HepG2 (cell line): ENCODE results near the gene TSNAX. TPM values are rescaled to one million over a fixed set of nuclear protein-coding genes. Genes with fewer than 3 reads are reported as not detected.
A peak's percentile ranks its signal among the peaks of the same experiment; 100 is the strongest.

Source experiments
- ATAC-seq: fragments of 200-7000 bp; cut with Tn5 transposase; 3 replicates; pipeline ENCODE4 v1.9.1; 2020; ENCODE audit warnings: mild to moderate bottlenecking, moderate library complexity
- BruUV-seq: library from RNA; stranded (reverse); fragments of 400-500 nt; replicated peaks from 2 replicates; lab custom pipeline; 2021; lab: Mats Ljungman, UMichigan
- CTCF ChIA-PET: fragments of 300-600 bp; formaldehyde crosslinking; extraction: SDS; loops from one replicate; lab custom pipeline; 2021; ENCODE audit warnings: low total read pairs, inconsistent platforms, low intra/inter-chr PET ratio; lab: Yijun Ruan, JAX
- POLR2A ChIA-PET: fragments of 350-600 bp; sonication (Branson Sonifier 250); formaldehyde crosslinking; loops from one replicate; lab custom pipeline; 2020; ENCODE audit warnings: antibody characterized with exemption, inconsistent platforms; lab: Yijun Ruan, JAX
- DNase-seq: peaks from one replicate; pipeline ENCODE4 v3.0.0-alpha.2; 2015; ENCODE audit warnings: low spot score
- FAIRE-seq: peaks from 3 replicates; lab custom pipeline; 2011; peaks lifted over from hg19 to GRCh38; lab: Jason Lieb, UNC
- H2AFZ ChIP-seq: one replicate; pipeline ENCODE4 v1.6.1; 2011; ENCODE audit warnings: low read length, inconsistent platforms
- H3K27ac ChIP-seq: fragments of 300-600 bp; 3 replicates; pipeline ENCODE4 v1.8.0; 2011; ENCODE audit warnings: mixed run types, mild to moderate bottlenecking, mixed read lengths, low read length, inconsistent platforms; ENCODE audit not compliant: insufficient read depth; ENCODE audit errors: extremely low read length
- H3K27me3 ChIP-seq, 2 experiments: fragments of 200-600 bp in 1 of 2; 2 replicates in 1 of 2; 3 replicates in 1 of 2; pipeline versions ENCODE4 v1.6.0 to v1.8.0; 2011; ENCODE audit warnings: low read length in 2 of 2, mild to moderate bottlenecking in 2 of 2, moderate library complexity in 2 of 2, inconsistent platforms in 1 of 2; ENCODE audit not compliant: insufficient read depth in 2 of 2, control insufficient read depth in 1 of 2
- H3K36me3 ChIP-seq, 2 experiments: fragments of 200-600 bp in 1 of 2; replicated peaks in 1 of 2; 2 replicates in 1 of 2; 3 replicates in 1 of 2; pipeline versions ENCODE4 v1.5.1 to v1.8.0; 2011; ENCODE audit warnings: low read length in 2 of 2, inconsistent platforms in 1 of 2; ENCODE audit not compliant: insufficient read depth in 2 of 2, control insufficient read depth in 1 of 2
- H3K4me1 ChIP-seq: 2 replicates; pipeline ENCODE4 v1.5.1; 2012; ENCODE audit warnings: low read length, inconsistent platforms; ENCODE audit not compliant: insufficient read depth
- H3K4me2 ChIP-seq: 2 replicates; pipeline ENCODE4 v1.6.0; 2011; ENCODE audit warnings: low read depth, low read length, inconsistent platforms
- H3K4me3 ChIP-seq, 3 experiments: fragments of 200-600 bp in 1 of 3; sonication (generic), shearing (Covaris generic) in 1 of 3; replicated peaks in 1 of 3; 2 replicates each; pipeline ENCODE4 v1.5.1; 2011 to 2016; ENCODE audit warnings: low read length in 3 of 3, inconsistent platforms in 2 of 3, low read depth in 2 of 3, mild to moderate bottlenecking in 2 of 3, control low read depth in 1 of 3, mixed read lengths in 1 of 3; ENCODE audit not compliant: insufficient read depth in 1 of 3
- H3K79me2 ChIP-seq: one replicate; pipeline ENCODE4 v1.6.1; 2011; ENCODE audit warnings: low read length, inconsistent platforms; ENCODE audit not compliant: insufficient read depth
- H3K9ac ChIP-seq: 2 replicates; pipeline ENCODE4 v1.6.0; 2011; ENCODE audit warnings: mild to moderate bottlenecking, low read depth, low read length, inconsistent platforms; ENCODE audit not compliant: insufficient read depth
- H3K9me3 ChIP-seq: 2 replicates; pipeline ENCODE4 v1.5.1; 2012; ENCODE audit warnings: mild to moderate bottlenecking, low read length
- H4K20me1 ChIP-seq: 2 replicates; pipeline ENCODE4 v1.6.0; 2011; ENCODE audit warnings: inconsistent platforms, mild to moderate bottlenecking, low read length, moderate library complexity; ENCODE audit not compliant: insufficient read depth
- HNF4G ChIP-seq, 2 experiments: sonication (generic) in 1 of 2; formaldehyde crosslinking in 1 of 2; IDR thresholded peaks; 2 replicates each; pipeline versions ENCODE4 v1.4.0 to v1.6.1; 2011 to 2020; ENCODE audit warnings: borderline replicate concordance in 2 of 2, low read depth in 2 of 2, mild to moderate bottlenecking in 2 of 2, low read length in 1 of 2, missing genetic modification reagents in 1 of 2, moderate library complexity in 1 of 2
- KLF12 ChIP-seq: sonication (generic); formaldehyde crosslinking; IDR thresholded peaks from 2 replicates; pipeline ENCODE4 v1.4.0; 2020; ENCODE audit warnings: missing genetic modification reagents, borderline replicate concordance
- PAWR ChIP-seq: sonication (generic); formaldehyde crosslinking; IDR thresholded peaks from 2 replicates; pipeline ENCODE4 v1.4.0; 2020; ENCODE audit warnings: missing genetic modification reagents, mild to moderate bottlenecking, borderline replicate concordance
- SCMH1 ChIP-seq: sonication (generic); formaldehyde crosslinking; IDR thresholded peaks from 2 replicates; pipeline ENCODE4 v1.9.0; 2021; ENCODE audit warnings: missing genetic modification reagents, mild to moderate bottlenecking, borderline replicate concordance
- SOX13 ChIP-seq, 3 experiments: fragments of 450-650 bp in 1 of 3; sonication (generic) in 1 of 3; formaldehyde crosslinking in 1 of 3; IDR thresholded peaks in 2 of 3; conservative IDR thresholded peaks in 1 of 3; 2 replicates each; pipeline versions ENCODE4 v1.5.0 to v1.6.1; 2016 to 2020; ENCODE audit warnings: antibody characterized with exemption in 1 of 3, mild to moderate bottlenecking in 1 of 3, missing compliant biosample characterization in 1 of 3, missing genetic modification reagents in 1 of 3, moderate library complexity in 1 of 3
- YY1 ChIP-seq: IDR thresholded peaks from 2 replicates; pipeline ENCODE4 v1.6.1; 2011; ENCODE audit warnings: low read length, low read depth, moderate library complexity, mild to moderate bottlenecking; ENCODE audit not compliant: insufficient read depth, insufficient replicate concordance
- ZFP90 ChIP-seq: sonication (generic); formaldehyde crosslinking; IDR thresholded peaks from 2 replicates; pipeline ENCODE4 v1.8.0; 2022; ENCODE audit warnings: missing genetic modification reagents, mild to moderate bottlenecking, inconsistent platforms, borderline replicate concordance
- ZMYM4 ChIP-seq: sonication (generic); formaldehyde crosslinking; IDR thresholded peaks from 2 replicates; pipeline ENCODE4 v1.8.1; 2023; ENCODE audit warnings: mild to moderate bottlenecking, missing genetic modification reagents
- ZNF230 ChIP-seq: sonication (generic); formaldehyde crosslinking; IDR thresholded peaks from 2 replicates; pipeline ENCODE4 v1.4.0; 2020; ENCODE audit warnings: mild to moderate bottlenecking, missing genetic modification reagents
- ZNF253 ChIP-seq: sonication (generic); formaldehyde crosslinking; IDR thresholded peaks from 2 replicates; pipeline ENCODE4 v1.8.0; 2022; ENCODE audit warnings: mild to moderate bottlenecking, missing genetic modification reagents, borderline replicate concordance
- ZNF263 ChIP-seq: sonication (generic); formaldehyde crosslinking; IDR thresholded peaks from 2 replicates; pipeline ENCODE4 v1.4.0; 2020; ENCODE audit warnings: missing genetic modification reagents
- ZNF34 ChIP-seq: sonication (generic); formaldehyde crosslinking; IDR thresholded peaks from 2 replicates; pipeline ENCODE4 v1.4.0; 2020; ENCODE audit warnings: mild to moderate bottlenecking, missing genetic modification reagents, borderline replicate concordance
- ZNF83 ChIP-seq: sonication (generic); formaldehyde crosslinking; IDR thresholded peaks from 2 replicates; pipeline ENCODE4 v1.4.0; 2020; ENCODE audit warnings: missing genetic modification reagents, mild to moderate bottlenecking, borderline replicate concordance
- WGBS: methylation state at CpG from one replicate; pipeline ENCODE4 v1.1.6; 2017; ENCODE audit warnings: low lambda C conversion rate; 5-methylcytosine and 5-hydroxymethylcytosine counted together
- in situ Hi-C: cut with HindIII; loops from 2 replicates; pipeline ENCODE4 v1.10.0; 2017; ENCODE audit warnings: low pct_unique_long_range_greater_than_20kb; ENCODE audit not compliant: extremely low pct_ligation_motif_present
- intact Hi-C: fragments of 100-400 bp; cut with micrococcal nuclease; formaldehyde crosslinking; loops from one replicate; pipeline ENCODE4 v1.10.0; 2022; ENCODE audit not compliant: unreplicated experiment
- polyA plus RNA-seq, 8 experiments: library from polyadenylated mRNA; depleted of rRNA in 3 of 8; stranded (reverse) in 7 of 8; unstranded in 1 of 8; fragments of >200 nt; fragmentation: Illumina TruSeq in 4 of 8; extraction: Trizol in 4 of 8; gene quantifications; 2 replicates each; pipeline versions ENCODE4 v1.2.1 to v1.2.3, GENCODE V29; 2011 to 2016; ENCODE audit warnings: low read depth in 4 of 8, missing spikeins in 1 of 8, mixed read lengths in 1 of 8; ENCODE audit not compliant: insufficient read depth in 1 of 8
- total RNA-seq, 5 experiments: library from RNA; depleted of rRNA; stranded (reverse); fragments of >200 nt; fragmentation: Illumina TruSeq; extraction: Trizol; gene quantifications; 2 replicates each; pipeline ENCODE4 v1.2.3, GENCODE V29; 2016; ENCODE audit warnings: low read depth in 1 of 5
- TF ChIP-seq, protein P1 (sequence below): sonication (generic); formaldehyde crosslinking; IDR thresholded peaks from 2 replicates; pipeline ENCODE4 v1.5.1; 2020; ENCODE audit warnings: mild to moderate bottlenecking, missing genetic modification reagents
- TF ChIP-seq, protein P2 (sequence below): sonication (generic); formaldehyde crosslinking; IDR thresholded peaks from 2 replicates; pipeline ENCODE4 v1.5.0; 2020; ENCODE audit warnings: mild to moderate bottlenecking, missing genetic modification reagents, moderate library complexity

TSNAX gene
- total and polyA plus RNA-seq, 2 of the 13 experiments (the other 11 are each of a cell fraction or from before 2014, with no cell fraction given): 13.2 to 46.2 TPM

DNA sequence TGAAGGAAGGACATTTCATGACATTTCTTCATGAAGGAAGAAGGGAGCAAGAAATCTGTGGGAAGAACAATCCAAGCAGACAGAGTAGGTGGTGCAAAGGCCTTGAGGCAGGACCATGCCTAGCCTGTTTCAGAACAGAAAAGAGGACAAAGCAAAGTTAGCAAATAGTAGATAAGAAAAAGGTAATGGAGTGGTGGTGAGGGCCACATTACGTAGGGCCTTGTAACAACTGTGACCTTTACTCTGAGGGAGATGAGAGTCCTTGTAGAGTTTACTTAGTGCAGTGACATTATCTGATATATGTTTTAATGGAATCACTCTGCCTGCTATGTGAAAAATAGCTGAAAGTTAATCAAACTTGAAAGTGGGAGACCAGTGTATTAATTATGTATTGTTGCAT lies 6.4 kb upstream of the TSNAX start:
- in situ Hi-C loops: no loop called here
- ATAC-seq (peak; percentile 78), DNase-seq (peak; percentile 69), FAIRE-seq (peak; percentile 21)
- no peak overlapping the region for H3K9ac ChIP-seq
- H3K27me3 ChIP-seq: no peaks in the 10 kb centered on the region
- BruUV-seq: no TSS peak
- 35% methylated on average over 1 of the region's 1 CpG for WGBS
- peak overlapping the region; percentile 1 for H3K27ac ChIP-seq
- no peaks in the 10 kb centered on the region for H3K79me2 ChIP-seq
- H3K36me3 ChIP-seq: no peaks in the 10 kb centered on the region
- H3K4me3 ChIP-seq: no peak overlapping the region
- POLR2A ChIA-PET: no interaction called here
- no peaks in the 10 kb centered on the region for H3K9me3 ChIP-seq
- intact Hi-C loops: no loop called here
- H3K4me1 ChIP-seq: peaks cover 20% of the 10 kb centered on the region
- CTCF ChIA-PET: no interaction called here
- H4K20me1 ChIP-seq: no peaks in the 10 kb centered on the region
- no peak overlapping the region for H3K4me2 ChIP-seq
- H2AFZ ChIP-seq: no peak overlapping the region
- TF ChIP-seq PAWR (CRISPR knock-in tag) (no peak), ZNF253 (CRISPR knock-in tag) (no peak), HNF4G (IDR thresholded peaks at IDR 0.05; ENCODE audit: borderline replicate concordance, low read depth, low read length) (peak; percentile 33; the same call in 1 of the 2 replicates), HNF4G (CRISPR knock-in tag; IDR thresholded peaks at IDR 0.05; ENCODE audit: borderline replicate concordance, low read depth) (no peak), KLF12 (no peak), ZMYM4 (CRISPR knock-in tag) (peak; percentile 36; the same call in 1 of the 2 replicates), ZNF34 (CRISPR knock-in tag) (no peak), ZNF263 (CRISPR knock-in tag) (no peak), SCMH1 (CRISPR knock-in tag) (no peak), ZNF83 (no peak), ZNF230 (CRISPR knock-in tag) (no peak), YY1 (no peak), ZFP90 (no peak), SOX13 (IDR thresholded peaks at IDR 0.05) (peak; percentile 19; the same call in 1 of the 2 replicates), SOX13 (CRISPR knock-in tag; conservative IDR thresholded peaks at IDR 0.05 in 1 of 2, IDR thresholded peaks at IDR 0.05 in 1 of 2) (peak in 1 of 2 experiments; percentile 78; a peak in 2 of 4 replicates)
- TF ChIP-seq, protein P1, sequence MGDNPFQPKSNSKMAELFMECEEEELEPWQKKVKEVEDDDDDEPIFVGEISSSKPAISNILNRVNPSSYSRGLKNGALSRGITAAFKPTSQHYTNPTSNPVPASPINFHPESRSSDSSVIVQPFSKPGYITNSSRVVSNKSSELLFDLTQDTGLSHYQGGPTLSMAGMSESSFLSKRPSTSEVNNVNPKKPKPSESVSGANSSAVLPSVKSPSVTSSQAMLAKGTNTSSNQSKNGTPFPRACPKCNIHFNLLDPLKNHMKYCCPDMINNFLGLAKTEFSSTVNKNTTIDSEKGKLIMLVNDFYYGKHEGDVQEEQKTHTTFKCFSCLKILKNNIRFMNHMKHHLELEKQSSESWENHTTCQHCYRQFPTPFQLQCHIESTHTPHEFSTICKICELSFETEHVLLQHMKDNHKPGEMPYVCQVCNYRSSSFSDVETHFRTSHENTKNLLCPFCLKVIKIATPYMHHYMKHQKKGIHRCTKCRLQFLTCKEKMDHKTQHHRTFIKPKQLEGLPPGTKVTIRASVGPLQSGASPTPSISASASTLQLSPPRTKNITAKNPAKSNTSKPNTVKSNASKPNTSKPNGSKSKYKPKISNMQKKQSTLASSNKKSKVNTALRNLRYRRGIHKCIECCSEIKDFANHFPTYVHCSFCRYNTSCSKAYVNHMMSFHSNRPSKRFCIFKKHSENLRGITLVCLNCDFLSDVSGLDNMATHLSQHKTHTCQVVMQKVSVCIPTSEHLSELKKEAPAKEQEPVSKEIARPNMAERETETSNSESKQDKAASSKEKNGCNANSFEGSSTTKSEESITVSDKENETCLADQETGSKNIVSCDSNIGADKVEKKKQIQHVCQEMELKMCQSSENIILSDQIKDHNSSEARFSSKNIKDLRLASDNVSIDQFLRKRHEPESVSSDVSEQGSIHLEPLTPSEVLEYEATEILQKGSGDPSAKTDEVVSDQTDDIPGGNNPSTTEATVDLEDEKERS (CRISPR knock-in tag): no peak
- TF ChIP-seq, protein P2, sequence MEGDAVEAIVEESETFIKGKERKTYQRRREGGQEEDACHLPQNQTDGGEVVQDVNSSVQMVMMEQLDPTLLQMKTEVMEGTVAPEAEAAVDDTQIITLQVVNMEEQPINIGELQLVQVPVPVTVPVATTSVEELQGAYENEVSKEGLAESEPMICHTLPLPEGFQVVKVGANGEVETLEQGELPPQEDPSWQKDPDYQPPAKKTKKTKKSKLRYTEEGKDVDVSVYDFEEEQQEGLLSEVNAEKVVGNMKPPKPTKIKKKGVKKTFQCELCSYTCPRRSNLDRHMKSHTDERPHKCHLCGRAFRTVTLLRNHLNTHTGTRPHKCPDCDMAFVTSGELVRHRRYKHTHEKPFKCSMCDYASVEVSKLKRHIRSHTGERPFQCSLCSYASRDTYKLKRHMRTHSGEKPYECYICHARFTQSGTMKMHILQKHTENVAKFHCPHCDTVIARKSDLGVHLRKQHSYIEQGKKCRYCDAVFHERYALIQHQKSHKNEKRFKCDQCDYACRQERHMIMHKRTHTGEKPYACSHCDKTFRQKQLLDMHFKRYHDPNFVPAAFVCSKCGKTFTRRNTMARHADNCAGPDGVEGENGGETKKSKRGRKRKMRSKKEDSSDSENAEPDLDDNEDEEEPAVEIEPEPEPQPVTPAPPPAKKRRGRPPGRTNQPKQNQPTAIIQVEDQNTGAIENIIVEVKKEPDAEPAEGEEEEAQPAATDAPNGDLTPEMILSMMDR (CRISPR knock-in tag): no peak
